HCT116 (cell line): ENCODE results near the gene TSPEAR. TPM values are rescaled to one million over a fixed set of nuclear protein-coding genes. Genes with fewer than 3 reads are reported as not detected.

Source experiments
- ATAC-seq: fragments of 200-7000 bp; cut with Tn5 transposase; 2 replicates; pipeline ENCODE4 v1.9.1; 2020; ENCODE audit warnings: mild to moderate bottlenecking, moderate library complexity
- BruUV-seq: library from RNA; stranded (reverse); fragments of 400-500 nt; replicated peaks from 2 replicates; lab custom pipeline; 2021; lab: Mats Ljungman, UMichigan
- CTCF ChIA-PET: fragments of 300-600 bp; sonication (Branson Sonifier 250); formaldehyde crosslinking; loops from one replicate; lab custom pipeline; 2021; ENCODE audit warnings: antibody characterized with exemption; lab: Charles Lee
- POLR2A ChIA-PET: fragments of 300-600, 350-600 bp; sonication (Branson Sonifier 250); formaldehyde crosslinking; loops from one replicate; lab custom pipeline; 2021; ENCODE audit warnings: antibody characterized with exemption; lab: Charles Lee
- RAD21 ChIA-PET, 2 experiments: fragments of 300-600 bp; sonication (Branson Sonifier 250); formaldehyde crosslinking; loops; one replicate each; lab custom pipeline; 2023; ENCODE audit warnings: low total read pairs in 2 of 2; ENCODE audit not compliant: uncharacterized antibody in 2 of 2, unreplicated experiment in 2 of 2, low non-redundant PET in 1 of 2; lab: Charles Lee
- DNase-seq: peaks from one replicate; pipeline ENCODE4 v3.0.0-alpha.2; 2010; ENCODE audit warnings: low read depth, low spot score
- H2AFZ ChIP-seq: fragments of 200-600 bp; shearing (Covaris generic), sonication (generic); 2 replicates; pipeline ENCODE4 v1.6.1; 2017; ENCODE audit warnings: low read depth, mixed run types, mixed read lengths, antibody characterized with exemption, low read length; ENCODE audit not compliant: poor library complexity, severe bottlenecking
- H3K27ac ChIP-seq: 2 replicates; pipeline ENCODE4 v1.5.1; 2012; ENCODE audit warnings: low read depth, low read length
- H3K27me3 ChIP-seq: fragments of 200-600 bp; sonication (generic); 2 replicates; pipeline ENCODE4 v1.6.1; 2016; ENCODE audit warnings: mixed run types, low read length, mixed read lengths; ENCODE audit not compliant: insufficient read depth
- H3K36me3 ChIP-seq, 2 experiments: fragments of 200-500 bp in 1 of 2; fragments of 200-600 bp in 1 of 2; sonication (Bioruptor generic) in 1 of 2; sonication (generic) in 1 of 2; 2 replicates each; pipeline versions ENCODE4 v1.5.1 to v1.6.1; 2014 to 2016; ENCODE audit warnings: low read length in 2 of 2, inconsistent platforms in 1 of 2, mixed read lengths in 1 of 2, mixed run types in 1 of 2; ENCODE audit not compliant: insufficient read depth in 2 of 2, control insufficient read depth in 1 of 2
- H3K4me1 ChIP-seq, 2 experiments: fragments of 200-600 bp in 1 of 2; sonication (generic) in 1 of 2; 2 replicates each; pipeline versions ENCODE4 v1.5.1 to v1.6.1; 2012 to 2017; ENCODE audit warnings: low read length in 2 of 2, inconsistent platforms in 1 of 2, mild to moderate bottlenecking in 1 of 2, mixed read lengths in 1 of 2, mixed run types in 1 of 2, moderate library complexity in 1 of 2; ENCODE audit not compliant: insufficient read depth in 2 of 2, control insufficient read depth in 1 of 2
- H3K4me2 ChIP-seq: fragments of 200-600 bp; sonication (generic); 2 replicates; pipeline ENCODE4 v1.6.1; 2017; ENCODE audit warnings: mixed run types, low read length, mixed read lengths
- H3K4me3 ChIP-seq, 2 experiments: fragments of 200-600 bp in 1 of 2; sonication (generic) in 1 of 2; replicated peaks in 1 of 2; 2 replicates each; pipeline ENCODE4 v1.5.1; 2011 to 2016; ENCODE audit warnings: low read length in 2 of 2, control low read depth in 1 of 2, low read depth in 1 of 2, mild to moderate bottlenecking in 1 of 2, mixed read lengths in 1 of 2, mixed run types in 1 of 2
- H3K79me2 ChIP-seq: fragments of 200-600 bp; sonication (generic); 2 replicates; pipeline ENCODE4 v1.6.1; 2017; ENCODE audit warnings: mild to moderate bottlenecking, mixed run types, low read length, moderate library complexity, mixed read lengths; ENCODE audit not compliant: insufficient read depth
- H3K9ac ChIP-seq: fragments of 200-600 bp; sonication (generic); 2 replicates; pipeline ENCODE4 v1.6.1; 2016; ENCODE audit warnings: low read length, mixed read lengths
- H3K9me2 ChIP-seq: fragments of 200-600 bp; sonication (generic), shearing (Covaris generic); 2 replicates; pipeline ENCODE4 v1.6.1; 2017; ENCODE audit warnings: mixed run types, mild to moderate bottlenecking, moderate library complexity; ENCODE audit not compliant: insufficient read depth
- H3K9me3 ChIP-seq, 2 experiments: fragments of 200-500 bp in 1 of 2; fragments of 200-600 bp in 1 of 2; sonication (Bioruptor generic) in 1 of 2; sonication (generic) in 1 of 2; 2 replicates each; pipeline ENCODE4 v1.6.1; 2014 to 2017; ENCODE audit warnings: low read length in 2 of 2, mixed read lengths in 2 of 2, inconsistent platforms in 1 of 2, low read depth in 1 of 2, mild to moderate bottlenecking in 1 of 2, mixed run types in 1 of 2, moderate library complexity in 1 of 2; ENCODE audit not compliant: control insufficient read depth in 1 of 2, insufficient read depth in 1 of 2
- H4K20me1 ChIP-seq: fragments of 200-600 bp; sonication (generic), shearing (Covaris generic); 2 replicates; pipeline ENCODE4 v1.6.1; 2017; ENCODE audit warnings: mixed run types, mild to moderate bottlenecking, moderate library complexity; ENCODE audit not compliant: insufficient read depth
- CBX3 ChIP-seq: IDR thresholded peaks from 2 replicates; pipeline ENCODE4 v1.6.1; 2012; ENCODE audit warnings: low read depth
- ELF1 ChIP-seq: IDR thresholded peaks from 2 replicates; pipeline ENCODE4 v1.6.1; 2012; ENCODE audit warnings: low read depth, borderline replicate concordance
- EZH2 ChIP-seq: fragments of 200-600 bp; sonication (generic); IDR thresholded peaks from 2 replicates; pipeline ENCODE4 v1.6.1; 2017; ENCODE audit warnings: antibody characterized with exemption, mixed run types
- EZH2phosphoT487 ChIP-seq: fragments of 200-600 bp; IDR thresholded peaks from 2 replicates; pipeline ENCODE4 v1.6.1; 2018; ENCODE audit warnings: antibody characterized with exemption, borderline replicate concordance
- JUND ChIP-seq: IDR thresholded peaks from 2 replicates; pipeline ENCODE4 v1.6.1; 2012
- POLR2AphosphoS5 ChIP-seq: IDR thresholded peaks from 2 replicates; pipeline ENCODE4 v1.6.1; 2011; ENCODE audit warnings: mild to moderate bottlenecking, low read depth, low read length, moderate library complexity
- RAD21 ChIP-seq: IDR thresholded peaks from 2 replicates; pipeline ENCODE4 v1.6.1; 2012; ENCODE audit warnings: low read depth, mild to moderate bottlenecking
- SIN3A ChIP-seq: IDR thresholded peaks from 2 replicates; pipeline ENCODE4 v1.6.1; 2012; ENCODE audit warnings: low read depth
- SP1 ChIP-seq: IDR thresholded peaks from 2 replicates; pipeline ENCODE4 v1.6.1; 2012; ENCODE audit warnings: low read depth
- SRF ChIP-seq: IDR thresholded peaks from 2 replicates; pipeline ENCODE4 v1.6.1; 2012; ENCODE audit warnings: low read depth
- TCF7L2 ChIP-seq: IDR thresholded peaks from 2 replicates; pipeline ENCODE4 v1.7.0; 2011; ENCODE audit warnings: borderline replicate concordance, inconsistent platforms; ENCODE audit not compliant: insufficient read depth, insufficient read length; ENCODE audit errors: extremely low read depth
- ZFX ChIP-seq: fragments of 450-650 bp; IDR thresholded peaks from 2 replicates; pipeline ENCODE4 v1.6.1; 2017
- ZNF274 ChIP-seq: fragments of 200-500 bp; sonication (Bioruptor generic); IDR thresholded peaks from 2 replicates; pipeline ENCODE4 v1.6.1; 2014; ENCODE audit warnings: mild to moderate bottlenecking, low read depth, low read length, inconsistent platforms
- intact Hi-C: fragments of 100-400 bp; cut with micrococcal nuclease; formaldehyde crosslinking; loops from 2 replicates; pipeline ENCODE4 v1.10.0; 2022
- total RNA-seq: library from RNA; stranded (reverse); gene quantifications from one replicate; pipeline ENCODE4 v1.2.1, GENCODE V29; 2021; ENCODE audit not compliant: unreplicated experiment
- TF ChIP-seq, protein P1 (sequence below), 3 experiments: fragments of 200-600 bp in 1 of 3; sonication (generic) in 1 of 3; IDR thresholded peaks in 2 of 3; conservative IDR thresholded peaks in 1 of 3; 2 replicates each; pipeline ENCODE4 v1.5.1; 2012 to 2017; ENCODE audit warnings: low read depth in 2 of 3, low read length in 2 of 3, antibody characterized with exemption in 1 of 3, borderline replicate concordance in 1 of 3, control low read depth in 1 of 3, mild to moderate bottlenecking in 1 of 3, mixed read lengths in 1 of 3, mixed run types in 1 of 3, moderate library complexity in 1 of 3; ENCODE audit not compliant: insufficient read depth in 1 of 3
- TF ChIP-seq, protein P2 (sequence below): IDR thresholded peaks from 2 replicates; pipeline ENCODE4 v1.6.1; 2011; ENCODE audit warnings: mild to moderate bottlenecking, low read length, moderate library complexity; ENCODE audit not compliant: insufficient replicate concordance; ENCODE audit errors: extremely low read depth

The TSPEAR gene
- total RNA-seq, 1 experiment from 2014 or later, result not detected

DNA sequence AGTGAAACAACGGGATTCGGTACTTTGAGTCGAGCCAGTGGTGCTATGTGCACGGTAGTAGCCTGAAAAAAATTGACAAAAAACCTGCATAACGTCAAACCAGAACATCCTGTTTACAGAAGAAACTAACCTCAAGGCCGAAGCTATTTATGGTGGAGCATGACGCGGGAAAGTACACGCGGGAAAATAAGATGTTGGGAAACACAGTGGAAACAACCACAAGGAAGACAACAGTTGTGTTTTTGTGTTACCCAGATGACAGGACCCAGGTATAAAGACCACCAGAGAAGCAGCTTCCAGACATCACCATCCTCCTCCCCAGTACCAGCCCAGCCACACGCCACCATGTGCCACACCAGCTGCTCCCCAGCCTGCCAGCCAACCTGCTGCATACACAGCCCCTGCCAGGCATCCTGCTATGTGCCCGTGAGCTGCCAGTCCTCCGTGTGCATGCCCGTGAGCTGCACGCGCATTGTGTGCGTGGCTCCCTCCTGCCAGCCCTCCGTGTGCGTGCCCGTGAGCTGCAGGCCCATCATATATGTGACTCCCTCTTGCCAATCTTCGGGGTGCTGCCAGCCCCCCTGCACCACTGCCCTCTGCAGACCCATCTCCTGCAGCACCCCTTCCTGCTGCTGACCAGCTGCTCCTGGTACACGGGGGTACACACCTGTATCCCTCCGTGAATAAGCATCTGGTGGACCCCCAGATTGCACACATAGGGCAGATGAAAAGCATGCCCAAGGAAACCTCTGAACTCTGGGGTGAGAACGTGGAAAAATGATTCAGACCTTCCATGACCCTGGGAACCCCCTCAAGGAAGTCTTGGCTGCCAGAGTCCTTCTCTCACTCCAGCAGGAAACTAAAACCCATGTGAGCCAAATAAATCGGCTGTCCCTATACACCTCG lies 53.5 kb downstream of the TSPEAR start, which contains the start of gene KRTAP12-3:
TSS of gene KRTAP12-3 (plus strand) at position 298 of the 906 bp plus-strand sequence. CDS start at position 346, 48 bp downstream.
- no peaks in the 10 kb centered on the region for H3K27me3 ChIP-seq
- CTCF ChIA-PET, result no interaction called here

More for the DNA sequence above, 53.5 kb downstream of the TSPEAR start, which contains the start of gene KRTAP12-3:
- POLR2A ChIA-PET, result no interaction called here
- TF ChIP-seq TCF7L2 (no peak), ZFX (no peak), ZNF274 (no peak), RAD21 (no peak), CBX3 (no peak), SP1 (no peak), JUND (no peak), ELF1 (no peak), SRF (no peak), POLR2AphosphoS5 (no peak), SIN3A (no peak), EZH2phosphoT487 (no peak), EZH2 (no peak)
- TF ChIP-seq, protein P1, sequence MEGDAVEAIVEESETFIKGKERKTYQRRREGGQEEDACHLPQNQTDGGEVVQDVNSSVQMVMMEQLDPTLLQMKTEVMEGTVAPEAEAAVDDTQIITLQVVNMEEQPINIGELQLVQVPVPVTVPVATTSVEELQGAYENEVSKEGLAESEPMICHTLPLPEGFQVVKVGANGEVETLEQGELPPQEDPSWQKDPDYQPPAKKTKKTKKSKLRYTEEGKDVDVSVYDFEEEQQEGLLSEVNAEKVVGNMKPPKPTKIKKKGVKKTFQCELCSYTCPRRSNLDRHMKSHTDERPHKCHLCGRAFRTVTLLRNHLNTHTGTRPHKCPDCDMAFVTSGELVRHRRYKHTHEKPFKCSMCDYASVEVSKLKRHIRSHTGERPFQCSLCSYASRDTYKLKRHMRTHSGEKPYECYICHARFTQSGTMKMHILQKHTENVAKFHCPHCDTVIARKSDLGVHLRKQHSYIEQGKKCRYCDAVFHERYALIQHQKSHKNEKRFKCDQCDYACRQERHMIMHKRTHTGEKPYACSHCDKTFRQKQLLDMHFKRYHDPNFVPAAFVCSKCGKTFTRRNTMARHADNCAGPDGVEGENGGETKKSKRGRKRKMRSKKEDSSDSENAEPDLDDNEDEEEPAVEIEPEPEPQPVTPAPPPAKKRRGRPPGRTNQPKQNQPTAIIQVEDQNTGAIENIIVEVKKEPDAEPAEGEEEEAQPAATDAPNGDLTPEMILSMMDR (IDR thresholded peaks at IDR 0.05 in 2 of 3, conservative IDR thresholded peaks at IDR 0.05 in 1 of 3; ENCODE audit: borderline replicate concordance in 1 of 3, insufficient read depth in 1 of 3, low read depth in 2 of 3, low read length in 2 of 3), result no peak
- TF ChIP-seq, protein P2, sequence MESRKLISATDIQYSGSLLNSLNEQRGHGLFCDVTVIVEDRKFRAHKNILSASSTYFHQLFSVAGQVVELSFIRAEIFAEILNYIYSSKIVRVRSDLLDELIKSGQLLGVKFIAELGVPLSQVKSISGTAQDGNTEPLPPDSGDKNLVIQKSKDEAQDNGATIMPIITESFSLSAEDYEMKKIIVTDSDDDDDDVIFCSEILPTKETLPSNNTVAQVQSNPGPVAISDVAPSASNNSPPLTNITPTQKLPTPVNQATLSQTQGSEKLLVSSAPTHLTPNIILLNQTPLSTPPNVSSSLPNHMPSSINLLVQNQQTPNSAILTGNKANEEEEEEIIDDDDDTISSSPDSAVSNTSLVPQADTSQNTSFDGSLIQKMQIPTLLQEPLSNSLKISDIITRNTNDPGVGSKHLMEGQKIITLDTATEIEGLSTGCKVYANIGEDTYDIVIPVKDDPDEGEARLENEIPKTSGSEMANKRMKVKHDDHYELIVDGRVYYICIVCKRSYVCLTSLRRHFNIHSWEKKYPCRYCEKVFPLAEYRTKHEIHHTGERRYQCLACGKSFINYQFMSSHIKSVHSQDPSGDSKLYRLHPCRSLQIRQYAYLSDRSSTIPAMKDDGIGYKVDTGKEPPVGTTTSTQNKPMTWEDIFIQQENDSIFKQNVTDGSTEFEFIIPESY, result no peak
- no peak for DNase-seq
- Histone ChIP-seq H3K9ac (no peak within 1 kb of the TSS), H3K4me1 (no peaks in the 10 kb centered on the region), H3K36me3 (no peaks in the 10 kb centered on the region), H3K79me2 (no peaks in the 10 kb centered on the region), H4K20me1 (no peaks in the 10 kb centered on the region), H3K4me2 (no peak within 1 kb of the TSS), H3K9me2 (no peaks in the 10 kb centered on the region), H3K9me3 (no peaks in the 10 kb centered on the region), H3K4me3 (no peak within 1 kb of the TSS), H2AFZ (no peak within 1 kb of the TSS), H3K27ac (no peak within 1 kb of the TSS)
- no TSS peak for BruUV-seq
- ATAC-seq, result no peak
- RAD21 ChIA-PET, result no interaction called here
- intact Hi-C loops, result no loop called here
